ENCODE data around the gene HJV. TPM values are rescaled to one million over a fixed set of nuclear protein-coding genes. Genes with fewer than 3 reads are reported as not detected.

Gene HJV
- total and polyA plus RNA-seq, 5 donors, result 65.1 to 164 (median 107) TPM

- intact Hi-C loops (cut with DNase I), result no loop called here
- Histone ChIP-seq H3K4me3 (ENCODE audit: low read length) (peak overlapping the region; percentile 37), H3K4me1 (ENCODE audit: control insufficient read depth, insufficient read depth, low read length) (peaks cover 12% of the 10 kb centered on the region), H3K27me3 (ENCODE audit: control insufficient read depth, insufficient read depth) (no peaks in the 10 kb centered on the region), H3K27ac (ENCODE audit: low read length) (peak overlapping the region; percentile 98), H3K9me3 (ENCODE audit: control insufficient read depth, low read length) (no peaks in the 10 kb centered on the region)
- ATAC-seq (peak; percentile 12 to 34), DNase-seq (peak in 2 of 3 donors; percentile 39 to 81)
- 7% methylated on average over 5 of the region's 5 CpGs for WGBS
Observed at GRCh38 chr1:145999321-146000024, 22.1 kb downstream of the HJV start.

GRCh38 chr1:145997718-145998023 is 23.9 kb downstream of the HJV start:
- intact Hi-C loops (cut with DNase I), result no loop called here
- ATAC-seq (no peak), DNase-seq (no peak)
- Histone ChIP-seq H3K27ac (ENCODE audit: low read length) (peak overlapping the region; percentile 70), H3K9me3 (ENCODE audit: control insufficient read depth, low read length) (no peaks in the 10 kb centered on the region), H3K27me3 (ENCODE audit: control insufficient read depth, insufficient read depth) (no peaks in the 10 kb centered on the region), H3K4me1 (ENCODE audit: control insufficient read depth, insufficient read depth, low read length) (peaks cover 12% of the 10 kb centered on the region), H3K4me3 (ENCODE audit: low read length) (peak overlapping the region; percentile 88)
- WGBS, result 4% methylated on average over 3 of the region's 3 CpGs

GRCh38 chr1:145997016-145997717 is 24.4 kb downstream of the HJV start:
- Histone ChIP-seq H3K9me3 (ENCODE audit: control insufficient read depth, low read length) (no peaks in the 10 kb centered on the region), H3K27me3 (ENCODE audit: control insufficient read depth, insufficient read depth) (no peaks in the 10 kb centered on the region), H3K4me1 (ENCODE audit: control insufficient read depth, insufficient read depth, low read length) (peaks cover 14% of the 10 kb centered on the region), H3K27ac (ENCODE audit: low read length) (peak overlapping the region; percentile 98), H3K4me3 (ENCODE audit: low read length) (peak overlapping the region; percentile 88)
- intact Hi-C loops (cut with DNase I), result no loop called here
- ATAC-seq (peak; percentile 15 to 48), DNase-seq (peak in 2 of 3 donors; percentile 56 to 80)
- WGBS, result 8% methylated on average over 12 of the region's 12 CpGs

GRCh38 chr1:145996433-145997015 is 25.0 kb downstream of the HJV start, which contains the start of gene TXNIP:
Gene TXNIP (minus strand): TSS chr1:145996579. CDS start chr1:145996266, 313 bp downstream.
- DNase-seq (peak; percentile 99 to 100 (median 99)), ATAC-seq (peak; percentile 95)
- 0% methylated on average over 30 of the region's 30 CpGs for WGBS
- Histone ChIP-seq H3K4me1 (ENCODE audit: control insufficient read depth, insufficient read depth, low read length) (peaks cover 14% of the 10 kb centered on the region), H3K4me3 (ENCODE audit: low read length) (peak within 1 kb of the TSS; percentile 100), H3K27me3 (ENCODE audit: control insufficient read depth, insufficient read depth) (no peaks in the 10 kb centered on the region), H3K9me3 (ENCODE audit: control insufficient read depth, low read length) (no peaks in the 10 kb centered on the region), H3K27ac (ENCODE audit: low read length) (peak within 1 kb of the TSS; percentile 100)
- intact Hi-C loops (cut with DNase I), result no loop called here

DNA sequence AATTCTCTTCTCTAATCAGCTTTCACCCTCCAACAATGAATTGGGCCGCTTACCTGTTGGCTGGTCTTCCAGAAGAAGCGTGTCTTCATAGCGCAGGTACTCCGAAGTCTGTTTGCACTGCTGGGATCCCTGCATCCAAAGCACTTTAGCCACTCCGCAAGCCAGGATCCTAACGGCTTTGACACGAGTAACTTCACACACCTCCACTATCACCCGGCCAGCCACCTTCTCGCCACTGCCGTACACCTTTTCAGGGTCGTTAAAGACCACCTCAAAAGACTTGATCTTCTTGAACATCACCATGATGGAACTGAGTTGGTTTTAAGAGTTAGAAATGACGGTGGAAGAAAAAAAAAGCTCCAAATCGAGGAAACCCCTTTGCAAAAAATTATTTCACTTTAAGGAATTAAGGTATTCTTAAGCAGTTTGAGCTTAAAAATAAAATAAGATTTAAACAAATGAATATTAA is 25.5 kb downstream of the HJV start:
- intact Hi-C loops (cut with DNase I), result no loop called here
- ATAC-seq, result no peak
- peak overlapping the region; percentile 100 for H3K4me3 ChIP-seq (ENCODE audit: low read length)
- no peaks in the 10 kb centered on the region for H3K9me3 ChIP-seq (ENCODE audit: control insufficient read depth, low read length)
- H3K27me3 ChIP-seq (ENCODE audit: control insufficient read depth, insufficient read depth), result no peaks in the 10 kb centered on the region
- under 1% methylated on average over 13 of the region's 13 CpGs for WGBS
- DNase-seq, result peak in 1 of 3 donors; percentile 22
- peaks cover 14% of the 10 kb centered on the region for H3K4me1 ChIP-seq (ENCODE audit: control insufficient read depth, insufficient read depth, low read length)
- peak overlapping the region; percentile 100 for H3K27ac ChIP-seq (ENCODE audit: low read length)

GRCh38 chr1:145995148-145995881 is 26.2 kb downstream of the HJV start:
- no peak for ATAC-seq
- WGBS, result under 1% methylated on average over 8 of the region's 8 CpGs
- H3K4me3 ChIP-seq (ENCODE audit: low read length), result peak overlapping the region; percentile 100
- peaks cover 14% of the 10 kb centered on the region for H3K4me1 ChIP-seq (ENCODE audit: control insufficient read depth, insufficient read depth, low read length)
- no peaks in the 10 kb centered on the region for H3K9me3 ChIP-seq (ENCODE audit: control insufficient read depth, low read length)
- H3K27me3 ChIP-seq (ENCODE audit: control insufficient read depth, insufficient read depth), result no peaks in the 10 kb centered on the region
- intact Hi-C loops (cut with DNase I), result no loop called here
- no peak for DNase-seq
- peak overlapping the region; percentile 100 for H3K27ac ChIP-seq (ENCODE audit: low read length)

- H3K4me1 ChIP-seq (ENCODE audit: control insufficient read depth, insufficient read depth, low read length), result peaks cover 13% of the 10 kb centered on the region
- no peaks in the 10 kb centered on the region for H3K9me3 ChIP-seq (ENCODE audit: control insufficient read depth, low read length)
- DNase-seq (peak in 1 of 3 donors; percentile 32), ATAC-seq (no peak)
- intact Hi-C loops (cut with DNase I), result no loop called here
- H3K4me3 ChIP-seq (ENCODE audit: low read length), result peak overlapping the region; percentile 100
- no peaks in the 10 kb centered on the region for H3K27me3 ChIP-seq (ENCODE audit: control insufficient read depth, insufficient read depth)
- WGBS, result 11% methylated on average over 10 of the region's 10 CpGs
- H3K27ac ChIP-seq (ENCODE audit: low read length), result peak overlapping the region; percentile 76
Observed at GRCh38 chr1:145994391-145995120, 27.0 kb downstream of the HJV start.

GRCh38 chr1:145993618-145994390 is 27.7 kb downstream of the HJV start:
- peak overlapping the region; percentile 76 for H3K27ac ChIP-seq (ENCODE audit: low read length)
- H3K4me1 ChIP-seq (ENCODE audit: control insufficient read depth, insufficient read depth, low read length), result peaks cover 9% of the 10 kb centered on the region
- intact Hi-C loops (cut with DNase I), result no loop called here
- no peak for ATAC-seq
- DNase-seq, result no peak
- no peaks in the 10 kb centered on the region for H3K27me3 ChIP-seq (ENCODE audit: control insufficient read depth, insufficient read depth)
- no peaks in the 10 kb centered on the region for H3K9me3 ChIP-seq (ENCODE audit: control insufficient read depth, low read length)
- peak overlapping the region; percentile 100 for H3K4me3 ChIP-seq (ENCODE audit: low read length)
- WGBS, result 24% methylated on average over 6 of the region's 6 CpGs

DNA sequence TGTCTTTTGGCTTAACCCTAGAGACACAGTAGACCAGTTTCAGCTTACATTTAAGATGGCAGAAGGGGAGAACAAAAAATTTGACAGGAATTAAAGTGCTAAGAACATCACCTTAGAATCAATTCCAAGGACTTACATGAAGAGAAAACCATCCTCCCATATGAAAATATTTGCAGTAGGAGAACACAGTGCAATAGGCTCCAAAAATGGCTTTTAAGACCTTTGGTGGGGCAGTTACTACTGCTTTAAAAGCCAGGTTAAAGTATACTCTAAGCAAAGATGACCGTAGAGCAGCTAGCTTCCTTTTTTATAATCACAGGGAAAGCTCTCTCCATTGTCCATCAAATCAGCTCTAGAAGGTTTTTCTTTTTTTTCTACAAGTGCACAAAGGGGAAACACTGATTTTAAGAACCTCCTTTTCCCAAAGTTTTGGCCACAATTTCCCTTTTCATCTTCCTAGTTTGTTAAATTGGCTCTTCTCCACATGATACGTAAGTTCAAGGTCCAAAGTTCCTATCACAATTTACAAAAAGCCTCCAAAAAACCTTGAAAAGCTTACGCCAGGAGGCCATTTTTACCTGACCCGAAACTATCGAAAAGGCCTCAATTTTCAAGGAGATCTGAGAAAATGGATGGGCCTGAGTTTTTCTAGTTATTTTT is 28.4 kb downstream of the HJV start:
- intact Hi-C loops (cut with DNase I), result no loop called here
- Histone ChIP-seq H3K27me3 (ENCODE audit: control insufficient read depth, insufficient read depth) (no peaks in the 10 kb centered on the region), H3K27ac (ENCODE audit: low read length) (peak overlapping the region; percentile 76), H3K4me1 (ENCODE audit: control insufficient read depth, insufficient read depth, low read length) (peaks cover 3% of the 10 kb centered on the region), H3K4me3 (ENCODE audit: low read length) (peak overlapping the region; percentile 100), H3K9me3 (ENCODE audit: control insufficient read depth, low read length) (no peaks in the 10 kb centered on the region)
- no peak for ATAC-seq
- WGBS, result 35% methylated on average over 5 of the region's 5 CpGs
- no peak for DNase-seq
